Spleen (tissue), 7 donors: ENCODE measurements around the gene COL25A1.

ENCODE experiments used
- POLR2A ChIP-seq, 3 donors: fragments of 450-650 bp; IDR thresholded peaks; one replicate each; pipeline ENCODE4 v1.5.1; 2017; ENCODE audit warnings: antibody characterized with exemption in 3 of 3, mild to moderate bottlenecking in 1 of 3
- POLR2AphosphoS5 ChIP-seq, 3 donors: sonication (generic); formaldehyde crosslinking; IDR thresholded peaks; one replicate each; pipeline ENCODE4 v1.5.1; 2017; ENCODE audit warnings: antibody characterized with exemption in 3 of 3
- TF ChIP-seq, protein P1 (sequence below), 11 experiments: fragments of 200-600 bp in 7 of 11; fragments of 450-650 bp in 4 of 11; sonication (generic) in 4 of 11; IDR thresholded peaks in 8 of 11; conservative IDR thresholded peaks in 3 of 11; 1 replicate in 7 of 11; 2 replicates in 4 of 11; pipeline versions ENCODE4 v1.4.0 to v1.8.0; 2016 to 2021; ENCODE audit warnings: antibody characterized with exemption in 11 of 11, inconsistent platforms in 4 of 11, mild to moderate bottlenecking in 1 of 11
- donor health status: DM: no; HTN: no; CAD: no; lungs with moderate emphysema.
- donor health status: DM: no; HTN: no; CAD: no.
- donor health status: DM: no; HTN: no; CAD: no.

DNA sequence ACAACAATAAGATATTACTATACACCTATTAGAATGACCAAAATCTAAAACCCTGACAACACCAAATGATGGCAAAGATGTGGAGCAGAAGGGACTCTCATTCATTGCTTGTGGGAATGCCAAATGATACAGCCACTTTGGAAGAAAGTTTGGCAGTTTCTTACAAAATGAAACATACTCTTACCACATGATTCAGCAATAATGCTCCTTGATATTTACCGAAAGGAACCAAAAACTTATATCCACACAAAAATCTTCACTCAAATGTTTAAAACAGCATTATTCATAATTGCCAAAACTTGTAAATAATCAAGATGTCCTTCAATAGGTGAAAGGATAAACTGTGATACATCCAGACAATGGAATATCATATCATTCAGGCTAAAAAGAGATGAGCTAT, 180.9 kb downstream of the COL25A1 start:
- no peak for TF ChIP-seq POLR2AphosphoS5 (IDR thresholded peaks at IDR 0.05)
- TF ChIP-seq POLR2A (IDR thresholded peaks at IDR 0.05): no peak
- TF ChIP-seq, protein P1, sequence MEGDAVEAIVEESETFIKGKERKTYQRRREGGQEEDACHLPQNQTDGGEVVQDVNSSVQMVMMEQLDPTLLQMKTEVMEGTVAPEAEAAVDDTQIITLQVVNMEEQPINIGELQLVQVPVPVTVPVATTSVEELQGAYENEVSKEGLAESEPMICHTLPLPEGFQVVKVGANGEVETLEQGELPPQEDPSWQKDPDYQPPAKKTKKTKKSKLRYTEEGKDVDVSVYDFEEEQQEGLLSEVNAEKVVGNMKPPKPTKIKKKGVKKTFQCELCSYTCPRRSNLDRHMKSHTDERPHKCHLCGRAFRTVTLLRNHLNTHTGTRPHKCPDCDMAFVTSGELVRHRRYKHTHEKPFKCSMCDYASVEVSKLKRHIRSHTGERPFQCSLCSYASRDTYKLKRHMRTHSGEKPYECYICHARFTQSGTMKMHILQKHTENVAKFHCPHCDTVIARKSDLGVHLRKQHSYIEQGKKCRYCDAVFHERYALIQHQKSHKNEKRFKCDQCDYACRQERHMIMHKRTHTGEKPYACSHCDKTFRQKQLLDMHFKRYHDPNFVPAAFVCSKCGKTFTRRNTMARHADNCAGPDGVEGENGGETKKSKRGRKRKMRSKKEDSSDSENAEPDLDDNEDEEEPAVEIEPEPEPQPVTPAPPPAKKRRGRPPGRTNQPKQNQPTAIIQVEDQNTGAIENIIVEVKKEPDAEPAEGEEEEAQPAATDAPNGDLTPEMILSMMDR (IDR thresholded peaks at IDR 0.05 in 8 of 11, conservative IDR thresholded peaks at IDR 0.05 in 3 of 11): no peak
